Adrenal gland (tissue), 12 donors: Measurements from ENCODE around the gene MDM4. TPM values are rescaled to one million over a fixed set of nuclear protein-coding genes. Genes with fewer than 3 reads are reported as not detected.

ENCODE experiments used
- DNase-seq, 7 donors: peaks; one replicate each; pipeline ENCODE4 v3.0.0-alpha.2; 2019 to 2020
- H3K27ac ChIP-seq, 5 donors: fragments of 200-600 bp; sonication (generic) in 4 of 5; 1 replicate in 3 of 5; 2 replicates in 2 of 5; pipeline versions ENCODE4 v1.5.1 to v1.8.0; 2016 to 2020; ENCODE audit warnings: mild to moderate bottlenecking in 1 of 5
- H3K27me3 ChIP-seq: fragments of 200-600 bp; 2 replicates; pipeline ENCODE4 v1.8.0; 2021
- H3K36me3 ChIP-seq, 2 donors: fragments of 200-600 bp; replicated peaks in 1 of 2; 1 replicate in 1 of 2; 2 replicates in 1 of 2; pipeline versions ENCODE4 v1.5.1 to v1.8.0; 2018 to 2022
- H3K4me1 ChIP-seq, 2 donors: fragments of 200-600 bp; replicated peaks in 1 of 2; 1 replicate in 1 of 2; 2 replicates in 1 of 2; pipeline versions ENCODE4 v1.5.1 to v1.8.0; 2018 to 2021
- H3K4me3 ChIP-seq, 4 donors: fragments of 200-600 bp; sonication (generic) in 3 of 4; one replicate each; pipeline ENCODE4 v1.5.1; 2016 to 2018
- H3K9me3 ChIP-seq, 3 donors: fragments of 200-600 bp; sonication (generic) in 1 of 3; replicated peaks in 1 of 3; 1 replicate in 2 of 3; 2 replicates in 1 of 3; pipeline versions ENCODE4 v1.5.1 to v1.8.0; 2016 to 2021
- POLR2A ChIP-seq, 2 donors: fragments of 450-650 bp; IDR thresholded peaks; one replicate each; pipeline ENCODE4 v1.6.1; 2017; ENCODE audit warnings: antibody characterized with exemption in 2 of 2, mild to moderate bottlenecking in 2 of 2, moderate library complexity in 1 of 2
- WGBS, 4 donors: extraction: QIAGEN DNeasy Blood & Tissue Kit in 2 of 4; methylation state at CpG; one replicate each; pipeline versions ENCODE4 v1.1.5 to v1.1.7; 2013 to 2017; 5-methylcytosine and 5-hydroxymethylcytosine counted together
- intact Hi-C, 2 donors: fragments of 100-400 bp; cut with DNase I; formaldehyde crosslinking; loops; one replicate each; pipeline versions ENCODE4 v1.14.1 to v1.15.0; 2022 to 2023
- polyA plus RNA-seq, 3 donors: library from polyadenylated mRNA; stranded (reverse); fragments of 200-250 nt in 2 of 3; fragments of 350-450 nt in 1 of 3; fragmentation: Illumina TruSeq in 1 of 3; extraction: RNeasy Lipid Tissue Mini Kit (QIAGEN cat#74804) in 1 of 3; gene quantifications; one replicate each; pipeline ENCODE4 v1.2.3, GENCODE V29; 2013 to 2014
- total RNA-seq, 9 donors: library from RNA; depleted of rRNA in 4 of 9; stranded (reverse); fragments of >200 nt in 4 of 9; fragments of 120-200 nt in 1 of 9; fragmentation: NEBNext Ultra II Directional in 1 of 9; extraction: Animal tissue kit (Norgen Biotek cat#: 25700) in 1 of 9; gene quantifications; one replicate each; pipeline versions ENCODE4 v1.1.0 to v1.2.4, GENCODE V29; 2013 to 2023
- TF ChIP-seq, protein P1 (sequence below), 6 experiments: fragments of 450-650 bp in 4 of 6; fragments of 200-600 bp in 2 of 6; sonication (generic) in 1 of 6; IDR thresholded peaks; 1 replicate in 5 of 6; 2 replicates in 1 of 6; pipeline versions ENCODE4 v1.5.1 to v1.8.0; 2016 to 2021; ENCODE audit warnings: antibody characterized with exemption in 6 of 6, mild to moderate bottlenecking in 2 of 6, moderate library complexity in 1 of 6
- donor health status: healthy with polysubstance abuse.
- donor health status: Bipolar disorder and iron deficiency.
- donor health status: DM: yes; HTN: yes; CAD: no.
- donor health status: DM: no; HTN: no; CAD: no.
- donor health status: DM: no; HTN: no; CAD: no.
- donor health status: DM: yes; HTN: yes; CAD: no.

Gene MDM4
- total and polyA plus RNA-seq, 12 donors, result 11.3 to 77.4 (median 42.8) TPM

DNA sequence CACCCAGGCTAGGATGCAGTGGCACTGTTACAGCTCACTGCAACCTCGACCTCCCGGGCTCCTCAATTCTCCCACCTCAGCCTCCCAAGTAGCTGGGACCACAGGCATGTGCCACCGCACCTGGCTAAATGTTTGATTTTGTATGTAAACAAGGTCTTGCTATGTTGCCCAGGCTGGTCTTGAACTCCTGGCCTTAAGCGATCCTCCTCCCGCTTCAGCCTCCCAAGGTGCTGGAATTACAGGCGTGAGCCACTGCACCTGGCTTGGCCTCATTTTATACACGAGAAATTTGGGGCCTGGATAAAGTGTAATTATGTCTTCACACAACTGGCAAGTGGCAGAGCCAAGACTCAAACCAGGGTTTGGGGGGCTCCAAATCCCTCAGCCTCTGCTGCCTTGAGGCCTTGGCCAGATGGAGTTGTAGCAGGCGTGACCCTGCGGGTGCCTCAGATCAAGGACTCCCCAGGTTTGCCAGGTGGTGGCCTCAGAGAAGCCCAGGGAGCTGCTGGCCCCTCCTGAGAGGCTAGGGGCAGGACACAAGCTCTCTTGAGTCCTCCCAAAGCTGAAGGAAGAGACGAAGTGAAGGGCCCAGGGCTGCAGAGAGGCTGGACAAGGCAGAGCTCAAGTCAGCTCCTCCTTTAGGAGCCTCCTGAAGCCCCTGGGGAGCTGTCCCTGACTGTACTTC lies 61.7 kb downstream of the MDM4 start:
- H3K27ac ChIP-seq, result peak overlapping the region in 1 of 5 donors; percentile 11
- intact Hi-C loops, result no loop called here

GRCh38 chr1:204578867-204579664 lies 62.9 kb downstream of the MDM4 start:
- WGBS, 4 donors, result 45 to 63% (median 61%) methylated on average over 14 to 18 of the region's 18 CpGs
- intact Hi-C loops, result no loop called here
- DNase-seq, result peak in 5 of 7 donors; percentile 8 to 72 (median 22)

More for the DNA sequence above, 61.7 kb downstream of the MDM4 start:
- no peaks in the 10 kb centered on the region for H3K27me3 ChIP-seq
- no peaks in the 10 kb centered on the region for H3K36me3 ChIP-seq
- no peak for DNase-seq
- peaks cover 0 to 5% of the 10 kb centered on the region in 2 donors for H3K4me1 ChIP-seq
- TF ChIP-seq POLR2A (IDR thresholded peaks at IDR 0.05), result no peak
- TF ChIP-seq, protein P1, sequence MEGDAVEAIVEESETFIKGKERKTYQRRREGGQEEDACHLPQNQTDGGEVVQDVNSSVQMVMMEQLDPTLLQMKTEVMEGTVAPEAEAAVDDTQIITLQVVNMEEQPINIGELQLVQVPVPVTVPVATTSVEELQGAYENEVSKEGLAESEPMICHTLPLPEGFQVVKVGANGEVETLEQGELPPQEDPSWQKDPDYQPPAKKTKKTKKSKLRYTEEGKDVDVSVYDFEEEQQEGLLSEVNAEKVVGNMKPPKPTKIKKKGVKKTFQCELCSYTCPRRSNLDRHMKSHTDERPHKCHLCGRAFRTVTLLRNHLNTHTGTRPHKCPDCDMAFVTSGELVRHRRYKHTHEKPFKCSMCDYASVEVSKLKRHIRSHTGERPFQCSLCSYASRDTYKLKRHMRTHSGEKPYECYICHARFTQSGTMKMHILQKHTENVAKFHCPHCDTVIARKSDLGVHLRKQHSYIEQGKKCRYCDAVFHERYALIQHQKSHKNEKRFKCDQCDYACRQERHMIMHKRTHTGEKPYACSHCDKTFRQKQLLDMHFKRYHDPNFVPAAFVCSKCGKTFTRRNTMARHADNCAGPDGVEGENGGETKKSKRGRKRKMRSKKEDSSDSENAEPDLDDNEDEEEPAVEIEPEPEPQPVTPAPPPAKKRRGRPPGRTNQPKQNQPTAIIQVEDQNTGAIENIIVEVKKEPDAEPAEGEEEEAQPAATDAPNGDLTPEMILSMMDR (IDR thresholded peaks at IDR 0.05), result no peak
- 93 to 98% (median 94%) methylated on average over 7 to 10 of the region's 10 CpGs for WGBS, 4 donors
- H3K4me3 ChIP-seq, result no peak overlapping the region
- H3K9me3 ChIP-seq, result no peaks in the 10 kb centered on the region

DNA sequence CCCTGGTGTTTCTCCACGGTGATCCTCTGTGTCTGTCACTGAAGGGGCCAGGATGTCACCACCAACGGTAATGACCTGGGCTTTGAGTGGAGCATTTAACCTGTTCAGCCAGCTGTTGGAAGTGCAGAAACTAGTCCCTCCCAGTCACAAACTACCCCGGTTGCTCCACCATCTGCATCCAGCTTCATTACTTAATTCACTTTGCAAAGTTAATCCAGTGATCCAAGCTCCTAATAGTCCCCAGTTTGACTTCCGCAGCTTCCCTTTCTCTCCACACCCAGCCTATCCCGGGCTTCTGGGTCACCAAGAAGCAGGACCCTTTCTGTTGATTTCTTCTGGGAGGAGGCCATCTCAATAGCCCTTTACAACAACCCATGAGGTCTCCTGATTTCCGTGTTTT lies 63.5 kb downstream of the MDM4 start:
- WGBS, 4 donors, result 75 to 87% (median 80%) methylated on average over 6 of the region's 6 CpGs
- no peak overlapping the region for H3K4me3 ChIP-seq
- no peaks in the 10 kb centered on the region for H3K4me1 ChIP-seq
- TF ChIP-seq POLR2A (IDR thresholded peaks at IDR 0.05), result no peak
- TF ChIP-seq, protein P1 (IDR thresholded peaks at IDR 0.05), result no peak
- DNase-seq, result no peak
- intact Hi-C loops, result no loop called here
- peak overlapping the region in 1 of 5 donors; percentile 47 for H3K27ac ChIP-seq
- H3K27me3 ChIP-seq, result no peaks in the 10 kb centered on the region
- H3K9me3 ChIP-seq, result no peaks in the 10 kb centered on the region
- H3K36me3 ChIP-seq, result no peaks in the 10 kb centered on the region

More at GRCh38 chr1:204578867-204579664, 62.9 kb downstream of the MDM4 start:
- Histone ChIP-seq H3K27me3 (no peaks in the 10 kb centered on the region), H3K36me3 (no peaks in the 10 kb centered on the region), H3K27ac (peak overlapping the region in 2 of 5 donors; percentile 11 to 47), H3K4me1 (no peaks in the 10 kb centered on the region), H3K4me3 (peak overlapping the region in 1 of 4 donors; percentile 28), H3K9me3 (no peaks in the 10 kb centered on the region)
- TF ChIP-seq, protein P1 (IDR thresholded peaks at IDR 0.05), result no peak
- TF ChIP-seq POLR2A (IDR thresholded peaks at IDR 0.05), result no peak

DNA sequence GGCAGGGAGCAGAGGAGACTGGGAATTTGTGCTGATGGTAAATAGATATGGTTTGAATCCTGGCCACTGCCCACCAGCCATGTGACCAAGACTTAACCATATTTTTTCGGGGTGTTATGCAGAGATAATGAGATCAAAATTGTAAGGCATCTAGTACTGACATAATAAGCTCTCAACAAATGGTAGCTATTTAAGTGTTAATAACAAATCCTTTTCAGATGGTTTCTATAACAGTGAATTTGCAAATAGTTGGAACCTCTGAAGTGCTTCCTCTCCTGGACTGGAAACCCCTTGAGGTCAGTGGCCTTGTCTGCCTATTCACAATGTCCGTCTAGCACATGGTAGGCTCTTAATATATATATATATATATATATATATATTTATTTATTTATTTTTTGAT lies 64.7 kb downstream of the MDM4 start:
- H3K27ac ChIP-seq, result no peak overlapping the region
- 82 to 89% (median 83%) methylated on average over 2 of the region's 2 CpGs for WGBS, 4 donors
- H3K36me3 ChIP-seq, result no peaks in the 10 kb centered on the region
- intact Hi-C loops, result no loop called here
- no peak overlapping the region for H3K4me3 ChIP-seq
- H3K9me3 ChIP-seq, result no peaks in the 10 kb centered on the region
- no peaks in the 10 kb centered on the region for H3K27me3 ChIP-seq
- DNase-seq, result no peak
- no peaks in the 10 kb centered on the region for H3K4me1 ChIP-seq
- TF ChIP-seq, protein P1 (IDR thresholded peaks at IDR 0.05), result no peak
- TF ChIP-seq POLR2A (IDR thresholded peaks at IDR 0.05), result no peak
